ENCODE data around the gene SMC4.

Gene SMC4

GRCh38 chr3:160455846-160456245, 56.4 kb downstream of the SMC4 start:
- Histone ChIP-seq H2BK120ac (ENCODE audit: insufficient read depth, low read length, poor library complexity) (no peak overlapping the region), H3K4ac (ENCODE audit: low read depth, low read length) (no peak overlapping the region), H2AFZ (ENCODE audit: insufficient read depth, low read length, poor library complexity) (no peak overlapping the region), H3K23ac (ENCODE audit: low read length) (no peak overlapping the region), H3K14ac (ENCODE audit: low read length) (no peak overlapping the region), H2AK5ac (ENCODE audit: low read length) (no peak overlapping the region), H3K27ac (ENCODE audit: low read depth, low read length) (no peak overlapping the region), H3K9me3 (ENCODE audit: insufficient read depth, low read depth, low read length) (peaks cover 3% of the 10 kb centered on the region), H3K4me2 (ENCODE audit: low read length) (no peak overlapping the region), H4K8ac (ENCODE audit: low read depth, low read length) (no peak overlapping the region), H3K18ac (ENCODE audit: low read length) (no peak overlapping the region), H4K12ac (ENCODE audit: low read depth, low read length) (no peak overlapping the region), H3K79me1 (ENCODE audit: low read length) (no peaks in the 10 kb centered on the region), H3K36me3 (ENCODE audit: control insufficient read depth in 1 of 2, insufficient read depth in 2 of 2, low read length in 2 of 2) (no peaks in the 10 kb centered on the region), H2BK5ac (ENCODE audit: low read depth, low read length, poor library complexity) (no peak overlapping the region), H3K4me1 (ENCODE audit: control insufficient read depth in 1 of 2, insufficient read depth in 2 of 2, low read length in 2 of 2) (no peaks in the 10 kb centered on the region), H3K9ac (ENCODE audit: low read length) (no peak overlapping the region), H4K91ac (ENCODE audit: low read depth, low read length) (no peak overlapping the region), H3K79me2 (ENCODE audit: control insufficient read depth, insufficient read depth, low read length, poor library complexity) (no peaks in the 10 kb centered on the region), H2BK12ac (ENCODE audit: low read length) (no peak overlapping the region), H3K27me3 (ENCODE audit: insufficient read depth, low read length) (no peaks in the 10 kb centered on the region), H3K4me3 (ENCODE audit: low read depth, low read length) (no peak overlapping the region)
- WGBS (ENCODE audit: extremely low coverage, insufficient coverage, insufficient read length) = no CpG with 5 or more reads among the region's 3 CpGs
- DNase-seq = no peak

DNA sequence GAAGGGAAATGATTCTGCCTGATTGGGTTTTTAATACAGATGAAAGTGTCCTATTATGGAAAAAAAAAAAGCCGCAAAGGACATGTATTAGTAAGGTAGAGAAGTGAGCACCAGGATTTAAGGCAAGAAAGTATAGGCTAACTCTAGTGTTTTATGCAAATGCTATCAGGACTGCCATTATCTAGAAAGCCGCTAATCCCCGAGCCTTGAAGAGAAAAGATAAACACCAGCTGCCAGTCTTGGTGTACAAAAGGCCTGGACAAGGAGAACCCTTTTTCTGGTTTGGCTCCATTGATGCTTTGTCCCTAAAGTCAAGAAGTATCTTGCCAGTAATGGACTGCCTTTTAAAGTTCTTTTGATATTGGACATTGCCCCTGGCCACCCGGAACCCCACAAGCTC, 58.7 kb downstream of the SMC4 start:
- no peak overlapping the region for H4K8ac ChIP-seq (ENCODE audit: low read depth, low read length)
- no peak overlapping the region for H3K14ac ChIP-seq (ENCODE audit: low read length)
- H3K4ac ChIP-seq (ENCODE audit: low read depth, low read length) = no peak overlapping the region
- H3K79me1 ChIP-seq (ENCODE audit: low read length) = no peaks in the 10 kb centered on the region
- no peak overlapping the region for H2BK5ac ChIP-seq (ENCODE audit: low read depth, low read length, poor library complexity)
- no peak overlapping the region for H2AK5ac ChIP-seq (ENCODE audit: low read length)
- no peaks in the 10 kb centered on the region for H3K27me3 ChIP-seq (ENCODE audit: insufficient read depth, low read length)
- no peak overlapping the region for H4K12ac ChIP-seq (ENCODE audit: low read depth, low read length)
- no CpG with 5 or more reads among the region's 4 CpGs for WGBS (ENCODE audit: extremely low coverage, insufficient coverage, insufficient read length)
- H3K18ac ChIP-seq (ENCODE audit: low read length) = no peak overlapping the region
- H2AFZ ChIP-seq (ENCODE audit: insufficient read depth, low read length, poor library complexity) = no peak overlapping the region
- no peak overlapping the region for H3K9ac ChIP-seq (ENCODE audit: low read length)
- H3K4me1 ChIP-seq (ENCODE audit: control insufficient read depth in 1 of 2, insufficient read depth in 2 of 2, low read length in 2 of 2) = no peaks in the 10 kb centered on the region
- H3K9me3 ChIP-seq (ENCODE audit: insufficient read depth, low read depth, low read length) = peaks cover 3% of the 10 kb centered on the region
- H3K4me2 ChIP-seq (ENCODE audit: low read length) = no peak overlapping the region
- H3K27ac ChIP-seq (ENCODE audit: low read depth, low read length) = no peak overlapping the region
- DNase-seq = no peak
- H3K36me3 ChIP-seq (ENCODE audit: control insufficient read depth in 1 of 2, insufficient read depth in 2 of 2, low read length in 2 of 2) = no peaks in the 10 kb centered on the region
- no peak overlapping the region for H4K91ac ChIP-seq (ENCODE audit: low read depth, low read length)
- no peak overlapping the region for H3K23ac ChIP-seq (ENCODE audit: low read length)
- no peak overlapping the region for H2BK12ac ChIP-seq (ENCODE audit: low read length)
- H2BK120ac ChIP-seq (ENCODE audit: insufficient read depth, low read length, poor library complexity) = no peak overlapping the region
- no peak overlapping the region for H3K4me3 ChIP-seq (ENCODE audit: low read depth, low read length)
- H3K79me2 ChIP-seq (ENCODE audit: control insufficient read depth, insufficient read depth, low read length, poor library complexity) = no peaks in the 10 kb centered on the region

- H2AFZ ChIP-seq (ENCODE audit: insufficient read depth, low read length, poor library complexity) = no peak overlapping the region
- no peak overlapping the region for H3K9ac ChIP-seq (ENCODE audit: low read length)
- no peaks in the 10 kb centered on the region for H3K4me1 ChIP-seq (ENCODE audit: control insufficient read depth in 1 of 2, insufficient read depth in 2 of 2, low read length in 2 of 2)
- no peaks in the 10 kb centered on the region for H3K27me3 ChIP-seq (ENCODE audit: insufficient read depth, low read length)
- no peak overlapping the region for H2BK120ac ChIP-seq (ENCODE audit: insufficient read depth, low read length, poor library complexity)
- no peak overlapping the region for H3K27ac ChIP-seq (ENCODE audit: low read depth, low read length)
- H3K4me3 ChIP-seq (ENCODE audit: low read depth, low read length) = no peak overlapping the region
- H3K18ac ChIP-seq (ENCODE audit: low read length) = no peak overlapping the region
- no peaks in the 10 kb centered on the region for H3K36me3 ChIP-seq (ENCODE audit: control insufficient read depth in 1 of 2, insufficient read depth in 2 of 2, low read length in 2 of 2)
- no peak overlapping the region for H2BK12ac ChIP-seq (ENCODE audit: low read length)
- no peak overlapping the region for H4K91ac ChIP-seq (ENCODE audit: low read depth, low read length)
- no peak overlapping the region for H3K4ac ChIP-seq (ENCODE audit: low read depth, low read length)
- no peak overlapping the region for H2BK5ac ChIP-seq (ENCODE audit: low read depth, low read length, poor library complexity)
- H4K12ac ChIP-seq (ENCODE audit: low read depth, low read length) = no peak overlapping the region
- DNase-seq = no peak
- no peak overlapping the region for H2AK5ac ChIP-seq (ENCODE audit: low read length)
- H4K8ac ChIP-seq (ENCODE audit: low read depth, low read length) = no peak overlapping the region
- WGBS (ENCODE audit: extremely low coverage, insufficient coverage, insufficient read length) = no CpG with 5 or more reads among the region's 9 CpGs
- H3K14ac ChIP-seq (ENCODE audit: low read length) = no peak overlapping the region
- H3K79me2 ChIP-seq (ENCODE audit: control insufficient read depth, insufficient read depth, low read length, poor library complexity) = no peaks in the 10 kb centered on the region
- H3K79me1 ChIP-seq (ENCODE audit: low read length) = no peaks in the 10 kb centered on the region
- H3K9me3 ChIP-seq (ENCODE audit: insufficient read depth, low read depth, low read length) = peaks cover 3% of the 10 kb centered on the region
- no peak overlapping the region for H3K4me2 ChIP-seq (ENCODE audit: low read length)
- no peak overlapping the region for H3K23ac ChIP-seq (ENCODE audit: low read length)
Measured at GRCh38 chr3:160459450-160459970, 60.1 kb downstream of the SMC4 start.

- Histone ChIP-seq H3K9me3 (ENCODE audit: insufficient read depth, low read depth, low read length) (peaks cover 3% of the 10 kb centered on the region), H3K27me3 (ENCODE audit: insufficient read depth, low read length) (no peaks in the 10 kb centered on the region), H3K4ac (ENCODE audit: low read depth, low read length) (no peak overlapping the region)
Measured at GRCh38 chr3:160460033-160460432, 60.6 kb downstream of the SMC4 start.

More at GRCh38 chr3:160460033-160460432, 60.6 kb downstream of the SMC4 start:
- Histone ChIP-seq H4K91ac (ENCODE audit: low read depth, low read length) (no peak overlapping the region), H2BK12ac (ENCODE audit: low read length) (no peak overlapping the region), H3K18ac (ENCODE audit: low read length) (no peak overlapping the region), H3K4me2 (ENCODE audit: low read length) (no peak overlapping the region), H2AFZ (ENCODE audit: insufficient read depth, low read length, poor library complexity) (no peak overlapping the region), H4K12ac (ENCODE audit: low read depth, low read length) (no peak overlapping the region), H3K14ac (ENCODE audit: low read length) (no peak overlapping the region), H4K8ac (ENCODE audit: low read depth, low read length) (no peak overlapping the region), H3K79me1 (ENCODE audit: low read length) (no peaks in the 10 kb centered on the region), H3K9ac (ENCODE audit: low read length) (no peak overlapping the region), H3K23ac (ENCODE audit: low read length) (no peak overlapping the region), H3K4me3 (ENCODE audit: low read depth, low read length) (no peak overlapping the region), H3K36me3 (ENCODE audit: control insufficient read depth in 1 of 2, insufficient read depth in 2 of 2, low read length in 2 of 2) (no peaks in the 10 kb centered on the region), H3K4me1 (ENCODE audit: control insufficient read depth in 1 of 2, insufficient read depth in 2 of 2, low read length in 2 of 2) (no peaks in the 10 kb centered on the region), H3K27ac (ENCODE audit: low read depth, low read length) (no peak overlapping the region), H2AK5ac (ENCODE audit: low read length) (no peak overlapping the region), H2BK120ac (ENCODE audit: insufficient read depth, low read length, poor library complexity) (no peak overlapping the region), H3K79me2 (ENCODE audit: control insufficient read depth, insufficient read depth, low read length, poor library complexity) (no peaks in the 10 kb centered on the region), H2BK5ac (ENCODE audit: low read depth, low read length, poor library complexity) (no peak overlapping the region)
- WGBS (ENCODE audit: extremely low coverage, insufficient coverage, insufficient read length) = no CpG with 5 or more reads among the region's 3 CpGs
- no peak for DNase-seq
